D721Med (cell line): ENCODE measurements around the gene UBASH3A.

Experiments used
- DNase-seq: peaks from one replicate; pipeline ENCODE4 v3.0.0; 2011; ENCODE audit warnings: low spot score; ENCODE audit not compliant: insufficient read length
- FAIRE-seq: peaks from 2 replicates; lab custom pipeline; 2011; peaks lifted over from hg19 to GRCh38; lab: Jason Lieb, UNC
- TF ChIP-seq, protein P1 (sequence below): IDR thresholded peaks from 2 replicates; pipeline ENCODE4 v1.5.1; 2012; ENCODE audit warnings: mild to moderate bottlenecking, control low read depth; ENCODE audit not compliant: insufficient read depth; ENCODE audit errors: missing control alignments

UBASH3A gene

DNA sequence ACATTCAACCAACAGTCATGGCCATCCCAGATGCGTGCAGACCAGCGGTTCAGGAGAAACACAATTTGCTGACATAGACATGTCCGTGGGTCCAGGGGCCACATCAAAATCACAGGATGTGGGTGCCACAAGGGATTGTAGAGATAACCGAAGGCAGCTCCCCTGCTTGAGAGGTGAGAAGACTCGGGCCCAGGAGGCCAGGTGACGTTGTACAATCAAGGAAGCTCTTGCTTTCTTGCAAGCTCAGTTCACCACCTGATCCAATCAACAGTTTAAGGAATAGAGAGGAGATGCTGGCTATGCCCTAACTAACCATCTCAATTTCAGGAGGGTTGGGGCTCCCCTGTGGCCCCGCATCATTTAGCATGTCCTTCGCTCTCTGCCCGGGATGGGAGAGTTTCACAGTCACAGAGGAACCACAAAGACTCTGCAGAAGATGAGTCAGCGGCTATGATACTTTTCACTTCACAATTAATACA lies 19.5 kb downstream of the UBASH3A start:
- DNase-seq (no peak), FAIRE-seq (no peak)
- TF ChIP-seq, protein P1, sequence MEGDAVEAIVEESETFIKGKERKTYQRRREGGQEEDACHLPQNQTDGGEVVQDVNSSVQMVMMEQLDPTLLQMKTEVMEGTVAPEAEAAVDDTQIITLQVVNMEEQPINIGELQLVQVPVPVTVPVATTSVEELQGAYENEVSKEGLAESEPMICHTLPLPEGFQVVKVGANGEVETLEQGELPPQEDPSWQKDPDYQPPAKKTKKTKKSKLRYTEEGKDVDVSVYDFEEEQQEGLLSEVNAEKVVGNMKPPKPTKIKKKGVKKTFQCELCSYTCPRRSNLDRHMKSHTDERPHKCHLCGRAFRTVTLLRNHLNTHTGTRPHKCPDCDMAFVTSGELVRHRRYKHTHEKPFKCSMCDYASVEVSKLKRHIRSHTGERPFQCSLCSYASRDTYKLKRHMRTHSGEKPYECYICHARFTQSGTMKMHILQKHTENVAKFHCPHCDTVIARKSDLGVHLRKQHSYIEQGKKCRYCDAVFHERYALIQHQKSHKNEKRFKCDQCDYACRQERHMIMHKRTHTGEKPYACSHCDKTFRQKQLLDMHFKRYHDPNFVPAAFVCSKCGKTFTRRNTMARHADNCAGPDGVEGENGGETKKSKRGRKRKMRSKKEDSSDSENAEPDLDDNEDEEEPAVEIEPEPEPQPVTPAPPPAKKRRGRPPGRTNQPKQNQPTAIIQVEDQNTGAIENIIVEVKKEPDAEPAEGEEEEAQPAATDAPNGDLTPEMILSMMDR, result no peak

DNA sequence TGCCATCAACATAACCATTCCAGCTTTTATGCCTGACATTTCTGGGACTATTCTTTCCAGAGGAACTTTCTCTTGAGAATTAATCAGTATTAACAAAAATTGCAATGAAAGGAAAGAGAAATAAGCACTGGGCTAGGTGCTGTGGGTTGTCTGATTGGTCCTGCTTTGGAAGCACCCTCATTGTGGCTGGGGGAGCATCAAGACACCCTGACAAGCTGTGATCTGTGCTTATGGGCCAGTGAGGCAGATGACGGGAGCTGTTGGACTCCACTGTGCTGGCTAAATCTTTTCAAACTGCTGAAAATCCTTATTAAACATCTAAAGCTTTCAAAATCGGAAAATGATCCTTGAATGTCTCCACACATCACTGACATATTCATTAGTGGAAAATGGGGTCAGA lies 20.0 kb downstream of the UBASH3A start:
- TF ChIP-seq, protein P1, result no peak
- FAIRE-seq, result no peak
- DNase-seq, result no peak

DNA sequence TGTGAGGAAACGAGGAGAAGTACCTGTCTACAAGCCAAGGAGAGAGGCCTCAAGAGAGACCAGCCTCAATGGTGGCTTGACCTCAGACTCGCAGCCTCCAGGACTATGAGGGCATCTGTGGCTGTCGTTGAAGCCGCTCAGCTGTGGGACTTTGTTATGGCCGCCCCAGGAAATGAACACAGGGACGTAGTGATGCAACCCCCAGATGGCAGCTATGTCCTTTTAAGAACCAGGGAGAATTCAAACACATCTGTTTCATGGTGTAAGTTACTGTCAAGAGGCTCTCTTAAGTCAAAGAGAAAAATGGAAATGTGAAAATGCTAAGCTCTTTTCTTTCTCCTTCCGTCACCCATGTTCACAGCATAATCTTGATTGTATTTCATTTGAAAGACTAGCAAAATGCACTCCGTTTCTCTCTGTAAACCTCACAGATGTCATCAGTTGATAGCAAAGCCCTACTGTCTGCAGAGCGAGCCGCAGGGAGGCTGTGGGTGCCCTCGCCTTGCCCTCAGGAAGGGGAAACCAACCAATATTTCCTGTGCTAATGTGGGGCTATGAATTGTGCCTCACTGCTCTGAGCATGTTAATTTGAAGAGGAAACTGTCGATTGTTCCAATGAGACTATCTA lies 21.3 kb downstream of the UBASH3A start:
- DNase-seq, result no peak
- TF ChIP-seq, protein P1, result no peak
- no peak for FAIRE-seq

DNA sequence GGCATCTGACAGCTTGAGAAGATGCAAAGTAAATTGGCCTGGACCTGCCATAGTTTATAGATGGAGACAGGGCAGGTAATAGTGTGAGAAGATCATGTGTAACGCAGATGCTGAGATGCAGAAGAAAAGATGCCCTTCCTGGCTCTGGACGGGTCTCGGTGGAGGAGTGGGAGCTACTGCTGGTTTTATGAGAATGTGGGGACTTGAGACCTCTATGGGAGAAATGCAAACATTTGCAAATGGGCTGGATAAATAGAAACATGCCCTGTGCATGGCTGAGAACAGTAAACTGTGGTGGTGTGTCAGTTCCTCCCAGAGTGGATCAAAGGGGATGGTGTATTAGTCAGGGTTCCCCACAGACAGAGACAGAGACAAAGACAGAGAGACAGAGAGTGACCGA lies 21.9 kb downstream of the UBASH3A start:
- FAIRE-seq (no peak), DNase-seq (no peak)
- TF ChIP-seq, protein P1, result no peak

DNA sequence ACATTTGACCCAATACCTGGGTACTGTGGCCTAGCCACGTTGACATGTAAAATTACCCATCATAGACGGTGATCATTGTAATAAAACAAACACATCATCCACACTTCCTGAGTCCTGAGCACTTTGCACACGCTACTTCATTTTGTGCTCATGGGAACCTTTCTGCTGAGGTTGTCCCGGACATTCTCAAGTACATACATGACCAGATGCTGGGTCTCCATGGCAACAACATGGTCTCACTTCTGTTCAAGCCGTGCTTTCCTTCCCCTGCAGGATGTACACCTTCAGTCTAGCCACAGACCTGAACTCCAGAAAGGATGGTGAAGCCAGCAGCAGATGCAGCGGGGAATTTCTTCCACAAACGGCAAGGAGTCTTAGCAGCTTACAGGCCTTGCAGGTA lies 22.7 kb downstream of the UBASH3A start:
- no peak for FAIRE-seq
- TF ChIP-seq, protein P1, result no peak
- DNase-seq, result no peak

DNA sequence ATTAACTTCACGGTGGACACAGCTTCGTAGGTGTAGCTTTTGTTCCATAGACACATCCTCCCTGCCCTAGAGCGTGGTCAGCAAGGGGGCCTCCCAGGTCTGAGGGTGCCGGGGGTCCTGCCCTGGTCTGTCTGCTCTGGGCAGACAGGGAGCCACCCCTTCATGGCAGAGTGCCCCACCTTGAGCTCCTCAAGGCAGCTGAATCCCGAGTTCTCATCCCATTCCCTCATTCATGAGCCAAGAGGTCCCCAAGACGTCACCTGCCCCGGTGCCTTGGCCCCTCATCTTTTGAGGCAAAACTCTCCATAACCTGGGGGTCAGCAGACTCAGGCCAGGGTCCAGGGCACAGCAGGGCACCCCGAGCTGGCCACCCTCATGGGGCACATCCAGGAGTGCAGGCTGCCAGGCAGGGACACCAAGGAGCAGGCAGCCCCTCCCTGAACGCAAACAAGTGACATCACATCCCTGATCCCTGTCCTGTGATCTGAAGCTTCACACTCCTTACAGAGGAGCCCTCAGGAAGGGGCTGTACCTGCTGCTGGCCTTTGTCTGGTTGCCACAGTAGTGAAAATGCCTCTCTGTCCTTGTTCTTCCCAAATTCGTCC lies 23.3 kb downstream of the UBASH3A start:
- DNase-seq (no peak), FAIRE-seq (no peak)
- TF ChIP-seq, protein P1, result no peak

DNA sequence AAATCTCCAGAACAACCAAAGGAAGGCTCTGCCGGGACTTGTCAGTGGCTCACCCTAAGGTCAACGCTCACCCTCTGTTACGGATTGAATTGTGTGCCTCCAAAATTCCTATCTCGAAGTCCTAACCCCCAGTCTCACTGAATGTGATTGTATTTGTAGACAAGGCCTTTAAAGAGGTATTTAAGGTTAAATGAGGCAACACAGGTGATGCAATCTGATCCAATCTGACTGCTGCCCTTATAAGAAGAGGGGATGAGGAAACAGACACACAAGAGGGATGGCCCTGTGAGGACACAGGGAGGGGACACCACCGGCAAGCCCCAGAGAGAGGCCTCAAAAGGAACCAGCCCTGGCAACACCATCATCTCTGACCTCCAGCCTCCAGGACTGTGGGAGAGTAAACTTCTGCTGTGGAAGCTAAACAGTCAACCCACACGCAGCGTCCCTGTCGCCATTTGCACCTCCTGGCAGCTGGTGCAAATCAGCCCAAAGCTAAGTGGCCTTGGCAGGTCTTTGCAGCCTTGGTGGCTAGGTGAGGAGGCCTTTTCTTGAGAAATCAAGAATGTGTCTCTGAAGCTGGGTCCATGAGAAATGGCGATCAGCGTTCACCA lies 24.2 kb downstream of the UBASH3A start:
- FAIRE-seq (no peak), DNase-seq (no peak)
- TF ChIP-seq, protein P1, result no peak
